IMR-90 (cell line): ENCODE data around the gene EIF4G3. TPM values are rescaled to one million over a fixed set of nuclear protein-coding genes. Genes with fewer than 3 reads are reported as not detected.

Source experiments
- ATAC-seq: fragments of 200-7000 bp; cut with Tn5 transposase; 2 replicates; pipeline ENCODE4 v1.9.1; 2020; ENCODE audit warnings: low read depth, mild to moderate bottlenecking, moderate library complexity
- BruUV-seq: library from RNA; stranded (reverse); fragments of 400-500 nt; replicated peaks from 2 replicates; lab custom pipeline; 2021; lab: Mats Ljungman, UMichigan
- CTCF ChIA-PET: fragments of 300-600 bp; formaldehyde crosslinking; extraction: SDS; loops from one replicate; lab custom pipeline; 2021; ENCODE audit warnings: antibody characterized with exemption; lab: Yijun Ruan, JAX
- POLR2A ChIA-PET: fragments of 300-600 bp; sonication (Branson Sonifier 250); formaldehyde crosslinking; loops from one replicate; lab custom pipeline; 2022; ENCODE audit warnings: antibody characterized with exemption; ENCODE audit not compliant: unreplicated experiment; lab: Charles Lee
- DNase-seq: peaks from one replicate; pipeline ENCODE4 v3.0.0; 2013
- H2AFZ ChIP-seq: replicated peaks from 2 replicates; pipeline ENCODE3; 2013; ENCODE audit warnings: low read length, mild to moderate bottlenecking; ENCODE audit not compliant: poor library complexity
- H2AK5ac ChIP-seq: 2 replicates; pipeline ENCODE4 v1.6.1; 2013; ENCODE audit warnings: low read depth, low read length, inconsistent platforms
- H2AK9ac ChIP-seq: replicated peaks from 2 replicates; pipeline ENCODE3; 2013; ENCODE audit warnings: mild to moderate bottlenecking, low read depth, low read length, moderate library complexity; ENCODE audit not compliant: poor library complexity
- H2BK120ac ChIP-seq: 2 replicates; pipeline ENCODE4 v1.6.1; 2013; ENCODE audit warnings: low read depth, low read length, inconsistent platforms
- H2BK15ac ChIP-seq: 3 replicates; pipeline ENCODE4 v1.6.1; 2013; ENCODE audit warnings: low read depth, low read length, inconsistent platforms
- H2BK20ac ChIP-seq: 2 replicates; pipeline ENCODE4 v1.6.1; 2013; ENCODE audit warnings: low read depth, mild to moderate bottlenecking, inconsistent platforms, low read length, moderate library complexity
- H2BK5ac ChIP-seq: 2 replicates; pipeline ENCODE4 v1.6.1; 2013; ENCODE audit warnings: mild to moderate bottlenecking, low read depth, low read length, inconsistent platforms; ENCODE audit not compliant: poor library complexity, severe bottlenecking
- H3K14ac ChIP-seq: replicated peaks from 2 replicates; pipeline ENCODE4 v1.6.1; 2013; ENCODE audit warnings: low read depth, low read length, inconsistent platforms
- H3K18ac ChIP-seq: 2 replicates; pipeline ENCODE4 v1.6.1; 2013; ENCODE audit warnings: low read depth, low read length, control low read depth
- H3K23ac ChIP-seq: 2 replicates; pipeline ENCODE4 v1.6.1; 2013; ENCODE audit warnings: low read depth, low read length, inconsistent platforms
- H3K27ac ChIP-seq: 2 replicates; pipeline ENCODE4 v1.5.1; 2013; ENCODE audit warnings: mild to moderate bottlenecking, control low read depth, low read length; ENCODE audit not compliant: insufficient read depth
- H3K27me3 ChIP-seq: 2 replicates; pipeline ENCODE4 v1.6.1; 2013; ENCODE audit warnings: low read length; ENCODE audit not compliant: control insufficient read depth, insufficient read depth
- H3K36me3 ChIP-seq: 2 replicates; pipeline ENCODE4 v1.6.1; 2013; ENCODE audit warnings: low read length, mixed read lengths; ENCODE audit not compliant: control insufficient read depth, insufficient read depth
- H3K4ac ChIP-seq: 2 replicates; pipeline ENCODE4 v1.6.1; 2013; ENCODE audit warnings: low read depth, low read length, inconsistent platforms
- H3K4me1 ChIP-seq: 2 replicates; pipeline ENCODE4 v1.6.1; 2013; ENCODE audit warnings: low read length, mixed read lengths; ENCODE audit not compliant: control insufficient read depth, insufficient read depth
- H3K4me2 ChIP-seq: 2 replicates; pipeline ENCODE4 v1.6.1; 2013; ENCODE audit warnings: low read depth, mild to moderate bottlenecking, control low read depth, low read length, moderate library complexity
- H3K4me3 ChIP-seq: 2 replicates; pipeline ENCODE4 v1.5.1; 2013; ENCODE audit warnings: low read depth, mild to moderate bottlenecking, control low read depth, low read length, moderate library complexity; ENCODE audit not compliant: insufficient read depth
- H3K56ac ChIP-seq: 2 replicates; pipeline ENCODE4 v1.6.1; 2013; ENCODE audit warnings: low read length, inconsistent platforms; ENCODE audit not compliant: insufficient read depth; ENCODE audit errors: extremely low read depth
- H3K79me1 ChIP-seq, 2 experiments: 2 replicates each; pipeline ENCODE4 v1.6.1; 2013; ENCODE audit warnings: low read length in 2 of 2, inconsistent platforms in 1 of 2, low read depth in 1 of 2
- H3K9ac ChIP-seq: 2 replicates; pipeline ENCODE4 v1.6.1; 2013; ENCODE audit warnings: low read depth, low read length, control low read depth
- H3K9me1 ChIP-seq: 2 replicates; pipeline ENCODE4 v1.6.1; 2013; ENCODE audit warnings: low read length, inconsistent platforms; ENCODE audit not compliant: insufficient read depth
- H3K9me3 ChIP-seq: 2 replicates; pipeline ENCODE4 v1.6.1; 2013; ENCODE audit warnings: low read length; ENCODE audit not compliant: control insufficient read depth, insufficient read depth
- H4K20me1 ChIP-seq: 2 replicates; pipeline ENCODE4 v1.6.1; 2013; ENCODE audit warnings: low read length, inconsistent platforms; ENCODE audit not compliant: insufficient read depth
- H4K5ac ChIP-seq: 2 replicates; pipeline ENCODE4 v1.6.1; 2013; ENCODE audit warnings: mild to moderate bottlenecking, low read depth, low read length, control low read depth
- H4K8ac ChIP-seq, 2 experiments: 2 replicates each; pipeline ENCODE4 v1.6.1; 2013; ENCODE audit warnings: low read depth in 2 of 2, low read length in 2 of 2, control low read depth in 1 of 2, inconsistent platforms in 1 of 2
- H4K91ac ChIP-seq: 2 replicates; pipeline ENCODE4 v1.6.1; 2013; ENCODE audit warnings: low read depth, low read length, inconsistent platforms; ENCODE audit not compliant: insufficient read depth
- BHLHE40 ChIP-seq: fragments of 150-350 bp; IDR thresholded peaks from 2 replicates; pipeline ENCODE4 v1.6.1; 2016; ENCODE audit warnings: mild to moderate bottlenecking, low read depth, low read length
- USF2 ChIP-seq: fragments of 150-350 bp; IDR thresholded peaks from 2 replicates; pipeline ENCODE4 v1.6.1; 2017; ENCODE audit warnings: mild to moderate bottlenecking, antibody characterized with exemption, low read length, low read depth
- dilution Hi-C: fragments of 300-500 bp; cut with HindIII; formaldehyde crosslinking; loops from one replicate; pipeline ENCODE4 v1.14.3; 2018; ENCODE audit warnings: low sequenced_read_pairs; ENCODE audit not compliant: unreplicated experiment
- in situ Hi-C: fragments of 300-500 bp; cut with MboI; formaldehyde crosslinking; loops from 3 replicates; pipeline ENCODE4 v1.14.3; 2019; ENCODE audit warnings: low sequenced_read_pairs, inconsistent platforms, mixed read lengths
- intact Hi-C: fragments of 100-400 bp; cut with micrococcal nuclease; formaldehyde crosslinking; loops from 2 replicates; pipeline ENCODE4 v1.10.0; 2022
- polyA plus RNA-seq, 3 experiments: library from polyadenylated mRNA; depleted of rRNA; stranded (reverse); fragments of >200 nt; gene quantifications; 2 replicates each; pipeline ENCODE4 v1.2.3, GENCODE V29; 2012; ENCODE audit warnings: low replicate concordance in 1 of 3
- total RNA-seq: library from RNA; depleted of rRNA; stranded (reverse); fragments of >200 nt; gene quantifications from 2 replicates; pipeline ENCODE4 v1.2.3, GENCODE V29; 2012

EIF4G3 gene
- total and polyA plus RNA-seq, 2 of the 4 experiments (the other 2 are of a cell fraction): 25.8 to 49.2 TPM

- Histone ChIP-seq H3K9me1 (peaks cover 8% of the 10 kb centered on the region; the same call in 1 of the 2 replicates), H2BK5ac (no peak overlapping the region), H3K4ac (no peak overlapping the region), H3K18ac (no peak overlapping the region), H2BK20ac (no peak overlapping the region), H3K4me1 (no peaks in the 10 kb centered on the region), H3K79me1 (peaks cover 19 to 50% of the 10 kb centered on the region in 2 experiments), H4K20me1 (peaks cover 9% of the 10 kb centered on the region; the same call in 1 of the 2 replicates), H3K27ac (no peak overlapping the region), H3K4me2 (no peak overlapping the region), H4K5ac (no peak overlapping the region), H3K14ac (no peak overlapping the region), H3K9ac (no peak overlapping the region), H2AK5ac (no peak overlapping the region), H3K23ac (no peak overlapping the region), H3K4me3 (no peak overlapping the region), H4K91ac (no peak overlapping the region), H3K9me3 (no peaks in the 10 kb centered on the region), H3K27me3 (no peaks in the 10 kb centered on the region), H2BK120ac (no peak overlapping the region), H2BK15ac (no peak overlapping the region), H2AK9ac (no peak overlapping the region), H3K36me3 (no peaks in the 10 kb centered on the region), H4K8ac (no peak overlapping the region), H2AFZ (no peak overlapping the region), H3K56ac (no peak overlapping the region)
- ATAC-seq (no peak), DNase-seq (no peak)
- TF ChIP-seq BHLHE40 (no peak), USF2 (no peak)
- no TSS peak for BruUV-seq
- dilution Hi-C loops: no loop called here
- in situ Hi-C loops: no loop called here
- intact Hi-C loops: no loop called here
- CTCF ChIA-PET: no interaction called here
- POLR2A ChIA-PET: no interaction called here
Observed at GRCh38 chr1:20998826-20999225, 177.9 kb downstream of the EIF4G3 start.
